Sciatic nerve (tissue), 2 donors: ENCODE measurements around the gene SP3. TPM values are rescaled to one million over a fixed set of nuclear protein-coding genes. Genes with fewer than 3 reads are reported as not detected.

ENCODE experiments used
- ATAC-seq: fragments of 200-7000 bp; cut with Tn5 transposase; one replicate; pipeline ENCODE4 v1.9.1; 2020; ENCODE audit warnings: mild to moderate bottlenecking, moderate library complexity
- DNase-seq: peaks from one replicate; pipeline ENCODE4 v3.0.0-alpha.2; 2020; ENCODE audit warnings: low spot score
- intact Hi-C: fragments of 100-400 bp; cut with DNase I; formaldehyde crosslinking; loops from one replicate; pipeline ENCODE4 v1.14.2; 2022
- total RNA-seq: library from RNA; stranded (reverse); fragmentation: NEBNext Ultra II Directional; extraction: Animal tissue kit (Norgen Biotek cat#: 25700); gene quantifications from one replicate; pipeline ENCODE4 v1.2.1, GENCODE V29; 2021
- donor health status: DM: no; HTN: no; CAD: no.
- donor health status: DM: no; HTN: no; CAD: no.

The SP3 gene
- total RNA-seq, 1 donor from 2014 or later, result 93.5 TPM

DNA sequence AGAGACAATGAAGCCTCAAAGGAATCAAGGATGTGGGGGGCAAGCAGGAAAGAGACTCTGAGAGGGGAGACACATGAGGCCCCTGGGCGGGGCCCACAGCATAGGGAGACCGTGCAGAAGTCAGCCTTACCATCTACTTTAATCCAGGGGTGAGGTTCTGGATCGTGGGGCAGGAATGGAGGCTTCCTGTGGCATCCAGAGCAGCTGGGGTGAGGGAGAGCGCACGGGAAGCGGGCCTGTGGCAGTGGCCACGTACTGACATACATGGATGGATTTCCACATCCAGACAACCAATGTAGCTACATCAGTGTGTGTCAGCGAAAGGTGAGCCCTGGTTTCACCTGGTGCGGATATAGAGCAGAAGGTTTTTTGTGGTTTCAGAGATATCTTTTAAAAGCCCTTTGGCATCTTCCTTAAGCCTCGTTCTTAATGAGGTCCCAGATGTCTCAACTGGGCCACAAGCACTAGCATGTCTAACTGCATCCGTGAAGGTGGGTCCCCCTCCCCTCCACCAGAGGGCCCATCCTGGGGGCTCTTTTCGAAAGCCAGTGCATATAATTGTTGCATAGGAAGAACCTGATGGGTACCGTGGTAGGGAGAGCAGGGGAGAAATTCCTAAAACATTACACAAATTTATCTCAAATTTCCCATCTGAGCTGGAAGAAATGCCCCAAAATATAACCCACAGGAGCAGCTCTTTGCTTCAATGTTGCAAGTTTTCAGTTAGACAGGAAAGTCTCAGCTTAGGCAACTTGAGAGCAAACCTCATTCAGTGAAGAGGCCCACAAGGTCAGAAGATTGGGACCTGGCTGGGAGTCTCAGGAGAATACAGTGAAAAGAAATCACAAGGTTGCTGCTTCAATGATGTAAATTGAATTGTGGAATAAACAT, 90.9 kb downstream of the SP3 start:
- intact Hi-C loops, result no loop called here
- DNase-seq (no peak), ATAC-seq (no peak)

DNA sequence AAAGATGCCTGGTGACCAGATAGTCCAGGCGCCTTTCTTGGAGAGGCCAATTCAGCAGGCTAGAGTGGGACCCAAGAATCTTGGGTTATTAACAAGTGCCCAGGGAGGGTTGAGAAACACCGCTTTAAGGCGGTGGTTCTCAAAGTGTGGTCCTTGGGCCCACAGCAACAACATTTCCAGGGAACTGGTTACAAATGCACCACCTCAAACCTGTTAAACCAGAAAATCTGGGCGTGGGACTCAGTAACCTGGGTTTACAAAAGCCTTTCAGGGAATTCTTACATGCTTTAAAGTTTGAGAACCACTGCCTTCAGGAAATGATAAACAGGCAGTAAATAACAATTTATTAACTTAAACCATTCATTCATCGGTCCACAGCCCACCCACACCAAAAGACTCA, 92.5 kb downstream of the SP3 start:
- intact Hi-C loops, result loop anchor here (1.0 kb wide), 1 partner anchor 14 kb away; no protein-coding TSS in a partner anchor
- ATAC-seq (no peak), DNase-seq (no peak)

DNA sequence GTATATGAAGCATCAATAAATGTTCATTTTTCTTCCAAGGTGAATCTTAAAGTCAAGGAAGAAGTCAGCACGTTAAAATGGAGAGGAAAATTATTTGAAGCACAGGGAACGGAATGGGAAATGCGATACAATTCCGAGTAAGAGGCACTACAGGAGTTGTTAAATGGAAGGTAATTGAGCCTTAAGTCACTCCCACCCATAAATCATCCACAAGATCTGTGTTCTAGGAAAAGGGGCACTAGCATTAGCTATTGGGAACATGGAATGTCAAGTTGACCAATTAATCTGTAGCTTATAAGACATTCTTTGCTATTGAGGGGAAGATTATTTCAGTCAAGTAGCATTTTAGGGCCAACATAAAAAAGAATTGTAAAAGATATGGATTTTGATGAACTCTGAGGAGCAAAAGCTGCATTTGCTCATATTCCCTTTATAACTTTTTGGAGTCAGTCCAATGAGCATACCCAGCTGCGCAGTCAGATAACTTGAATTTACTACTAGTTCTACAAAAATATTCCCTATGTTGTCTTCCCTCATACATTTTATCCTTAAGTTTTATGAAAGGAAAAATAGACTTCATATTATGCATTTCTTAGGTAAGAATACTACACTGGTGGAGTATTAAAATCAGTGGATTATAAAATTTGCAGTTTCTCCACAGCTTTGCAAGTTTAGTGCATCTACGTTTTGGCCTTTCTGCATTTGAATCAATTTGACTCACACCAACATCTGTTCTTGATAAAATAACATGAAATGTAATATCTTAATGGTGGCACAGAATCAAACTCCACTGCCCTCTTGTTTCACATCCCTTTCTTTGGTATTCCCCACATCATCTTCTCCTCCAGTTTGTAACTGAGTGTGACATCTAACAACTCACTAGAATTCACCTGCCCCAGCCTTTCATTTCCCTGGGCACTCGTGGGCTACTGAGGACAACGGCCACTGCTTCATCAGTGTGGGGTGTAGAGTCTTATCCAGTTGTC, 95.6 kb downstream of the SP3 start:
- DNase-seq (no peak), ATAC-seq (no peak)
- intact Hi-C loops, result no loop called here

DNA sequence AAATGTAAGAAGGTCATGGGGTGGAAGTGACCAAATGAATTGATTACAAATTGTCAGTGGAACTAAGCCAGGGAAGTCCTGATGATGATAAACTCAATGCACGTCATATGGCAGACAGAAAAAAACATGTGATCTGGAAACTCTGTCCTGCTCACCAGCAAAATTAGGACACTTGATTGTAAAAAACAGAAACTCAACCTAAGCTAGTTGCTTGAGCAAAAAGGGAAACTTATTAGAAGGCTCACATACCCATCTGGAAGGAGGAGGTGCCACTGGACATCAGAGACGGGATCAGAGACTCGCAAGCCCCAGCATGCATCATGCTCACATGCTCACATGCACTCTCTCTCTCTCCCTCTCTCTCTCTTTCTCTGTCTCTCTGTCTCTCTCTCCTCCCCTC, 96.8 kb downstream of the SP3 start:
- DNase-seq, result no peak
- intact Hi-C loops, result no loop called here
- no peak for ATAC-seq

DNA sequence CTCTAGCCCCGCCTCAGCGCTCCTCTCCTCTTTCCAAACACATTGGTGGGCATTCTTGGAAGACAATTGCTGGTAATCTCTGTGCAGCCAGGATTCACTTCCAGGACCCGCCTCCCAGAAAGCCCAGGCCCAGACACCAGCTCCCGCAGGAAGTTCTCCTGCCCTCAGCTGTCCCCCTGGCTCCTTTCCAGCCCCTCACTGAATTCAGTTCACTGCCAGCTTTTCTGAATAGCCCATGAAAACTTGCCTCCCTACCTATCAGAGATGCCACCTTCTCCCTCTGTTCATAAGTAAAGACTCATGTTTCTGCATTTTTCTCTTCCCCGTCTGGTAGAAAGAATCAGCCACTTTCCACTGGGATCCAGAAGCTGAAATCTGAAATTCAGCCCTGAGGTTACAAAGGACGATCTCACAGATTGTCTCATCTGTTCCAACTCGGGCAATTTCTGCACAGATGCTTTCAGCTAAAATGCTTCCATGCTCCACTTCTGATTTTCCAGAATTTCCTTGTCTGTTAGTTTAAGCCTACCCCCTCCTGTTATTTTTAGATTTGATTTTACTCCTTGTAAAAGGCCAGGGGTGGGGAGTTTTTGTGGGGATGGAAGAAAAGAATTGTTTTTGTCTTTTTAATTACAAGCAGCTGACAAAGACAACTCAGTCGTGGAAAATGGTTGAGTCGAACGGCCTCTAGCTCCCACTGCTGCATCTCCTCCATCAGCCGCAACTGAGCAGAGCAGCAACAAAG, 98.1 kb downstream of the SP3 start:
- intact Hi-C loops, result no loop called here
- ATAC-seq (peak; percentile 55), DNase-seq (no peak)

DNA sequence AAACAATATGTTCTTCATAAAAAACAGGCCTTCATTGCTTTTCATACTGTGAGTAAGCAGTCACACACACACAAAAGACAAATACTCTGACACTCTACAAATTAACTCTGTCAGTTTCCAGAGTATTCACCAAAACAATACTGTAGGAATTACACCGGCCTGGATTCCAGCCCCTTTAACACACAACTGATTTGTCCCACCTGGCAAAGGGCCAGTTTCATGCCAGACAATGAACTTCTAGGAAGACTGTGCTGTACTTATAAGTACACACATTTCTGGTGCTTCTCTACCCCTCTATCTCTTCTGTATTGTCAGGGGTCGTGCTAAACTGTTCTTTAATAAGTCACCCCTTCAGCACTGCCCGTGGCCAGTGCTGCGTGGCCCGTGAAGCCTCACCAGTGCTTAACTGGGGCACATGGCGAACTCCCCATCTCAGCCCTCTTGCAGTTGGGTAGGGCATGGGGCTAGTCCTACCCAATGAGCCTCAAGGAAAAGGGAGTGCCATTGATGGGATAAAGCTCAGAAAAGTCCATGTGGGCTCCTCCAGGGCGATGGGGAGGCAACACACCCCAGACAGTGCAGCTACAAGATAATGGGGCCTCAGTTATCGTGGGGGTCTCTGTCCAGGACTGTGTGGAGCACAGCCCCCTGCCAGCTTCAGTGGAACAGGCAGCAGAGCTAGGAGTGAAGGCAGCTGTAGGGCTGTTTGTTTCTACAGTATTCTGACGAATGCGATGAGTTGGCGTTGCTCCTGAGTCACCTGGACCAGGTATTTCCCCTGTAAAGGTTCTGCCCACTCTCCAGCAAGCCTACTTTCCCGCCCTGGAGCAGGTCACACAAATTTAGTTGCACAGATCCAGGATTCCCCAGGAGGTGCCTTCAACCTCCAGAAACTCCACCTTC, 99.0 kb downstream of the SP3 start:
- DNase-seq, result no peak
- intact Hi-C loops, result no loop called here
- peak; percentile 11 for ATAC-seq

DNA sequence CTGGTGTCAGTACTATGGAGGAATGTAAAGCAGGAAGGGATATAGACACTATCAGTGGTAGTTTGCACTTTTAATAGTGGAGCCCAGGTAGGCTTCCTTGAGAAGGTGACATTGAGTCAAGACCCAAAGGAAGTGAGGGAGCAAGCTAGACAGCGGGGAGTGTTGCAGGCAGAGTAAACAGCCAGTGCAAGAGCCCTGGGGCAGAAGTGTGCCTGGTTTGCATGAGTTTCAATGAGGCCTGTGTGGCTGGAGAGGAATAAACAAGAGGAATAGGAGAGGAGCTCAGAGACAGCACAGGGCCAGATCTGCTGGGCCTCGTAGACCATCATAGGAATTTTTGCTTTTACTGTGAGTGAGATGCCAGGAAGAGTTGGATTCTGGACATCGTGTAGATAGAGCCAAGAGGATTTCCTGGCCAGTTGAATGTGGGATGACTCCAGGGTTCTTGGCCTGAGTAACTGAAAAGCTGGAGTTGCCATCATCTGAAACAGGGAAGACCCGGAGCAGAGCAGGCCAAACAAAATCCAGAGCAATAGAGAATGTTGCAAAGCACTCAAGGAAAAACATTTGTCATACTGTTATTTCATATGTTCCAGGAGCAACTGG, 102.5 kb downstream of the SP3 start:
- intact Hi-C loops, result no loop called here
- DNase-seq, result no peak
- ATAC-seq, result peak; percentile 78

DNA sequence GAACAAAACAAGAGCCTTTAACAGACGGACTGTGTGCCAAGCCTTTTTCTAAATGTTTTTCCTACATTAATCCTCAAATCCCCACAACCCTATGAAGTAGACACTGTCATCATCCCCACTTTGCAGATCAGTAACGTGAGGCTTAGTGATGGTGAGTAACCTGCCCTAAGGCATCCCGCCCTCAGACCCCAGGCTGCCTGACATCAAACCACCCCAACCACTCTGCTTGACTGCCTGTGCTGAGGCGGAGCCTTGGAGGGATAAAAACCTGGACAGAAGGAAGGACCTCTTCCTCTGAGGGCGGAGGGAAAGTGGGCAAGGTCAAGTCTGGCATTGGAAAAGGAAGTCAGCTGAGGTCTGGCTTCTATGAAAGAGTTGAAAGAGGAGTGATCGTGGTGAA, 104.6 kb downstream of the SP3 start:
- DNase-seq (no peak), ATAC-seq (no peak)
- intact Hi-C loops, result no loop called here

DNA sequence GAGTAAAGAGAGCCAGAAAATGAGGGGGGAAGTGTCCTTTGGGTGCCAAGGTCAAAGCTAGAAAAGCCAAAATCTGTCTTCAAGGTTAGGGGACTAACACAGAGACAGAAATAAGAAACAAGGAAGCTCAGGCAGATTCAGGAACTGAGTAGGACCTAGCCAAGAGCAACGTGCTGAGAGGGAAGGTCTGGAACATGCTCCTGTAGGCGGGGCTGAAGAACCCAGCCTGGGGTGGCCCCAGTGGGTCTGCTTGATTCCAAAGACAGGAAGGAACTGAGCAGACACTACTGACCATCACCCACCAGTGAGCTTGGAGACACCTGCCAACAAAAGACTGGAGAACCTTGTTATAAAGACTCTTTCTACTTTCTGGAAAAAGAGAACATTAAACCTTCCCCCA, 105.1 kb downstream of the SP3 start:
- intact Hi-C loops, result no loop called here
- ATAC-seq (no peak), DNase-seq (no peak)

DNA sequence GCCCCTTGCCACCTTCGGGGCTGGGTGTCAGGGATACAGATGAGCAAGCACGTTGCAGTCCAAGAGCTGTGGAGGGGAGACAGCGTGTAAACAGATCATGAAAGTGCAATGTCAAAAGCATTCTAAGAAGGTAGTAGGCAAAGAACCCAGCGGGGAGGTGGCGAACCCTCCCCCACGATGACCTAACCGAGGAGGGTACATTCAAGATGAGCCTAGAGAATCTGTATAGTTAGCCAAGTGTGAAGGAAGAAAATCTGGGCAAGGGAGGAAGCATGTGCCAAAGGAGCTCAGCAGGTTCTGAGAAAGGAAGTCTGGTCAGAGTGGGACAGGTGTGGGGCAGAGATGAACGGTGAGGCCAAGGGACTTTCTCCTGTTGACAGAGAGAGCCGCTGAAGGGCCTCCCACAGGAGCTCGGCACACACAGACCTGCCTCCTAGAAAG, 106.9 kb downstream of the SP3 start:
- DNase-seq (no peak), ATAC-seq (no peak)
- intact Hi-C loops, result no loop called here
